ENCODE measurements around the gene DPP6. TPM values are rescaled to one million over a fixed set of nuclear protein-coding genes. Genes with fewer than 3 reads are reported as not detected.

Gene DPP6
- total RNA-seq, 1 experiment from 2014 or later = 0.91 TPM

DNA sequence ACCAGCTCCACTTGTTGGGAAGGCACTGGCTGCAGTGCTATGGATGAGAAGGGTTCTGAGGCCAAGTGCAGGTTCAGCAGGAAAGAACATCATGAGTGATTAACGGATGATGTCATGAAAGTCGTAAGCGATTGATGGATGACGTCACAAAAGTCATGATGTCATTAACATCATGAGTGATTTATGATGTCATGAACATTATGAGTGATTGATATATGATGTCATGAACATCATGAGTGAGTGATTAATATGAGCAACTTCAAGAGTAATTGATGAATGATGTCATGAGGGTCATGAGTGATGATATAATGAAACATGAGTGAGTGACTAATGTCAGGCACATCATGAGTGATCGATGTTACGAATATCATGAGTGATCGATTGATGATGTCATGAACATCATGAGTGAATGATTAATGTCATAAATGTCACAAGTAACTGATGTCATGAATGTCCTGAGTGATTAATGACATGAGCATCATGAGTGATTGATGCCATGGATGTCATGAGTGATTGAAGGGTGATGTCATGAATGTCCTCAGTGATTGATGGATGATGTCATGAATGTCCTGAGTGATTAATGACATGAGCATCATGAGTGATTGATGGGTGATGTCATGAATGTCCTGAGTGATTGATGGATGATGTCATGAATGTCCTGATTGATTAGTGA is 765.2 kb downstream of the DPP6 start:
- DNase-seq (ENCODE audit: low read depth) = no peak

DNA sequence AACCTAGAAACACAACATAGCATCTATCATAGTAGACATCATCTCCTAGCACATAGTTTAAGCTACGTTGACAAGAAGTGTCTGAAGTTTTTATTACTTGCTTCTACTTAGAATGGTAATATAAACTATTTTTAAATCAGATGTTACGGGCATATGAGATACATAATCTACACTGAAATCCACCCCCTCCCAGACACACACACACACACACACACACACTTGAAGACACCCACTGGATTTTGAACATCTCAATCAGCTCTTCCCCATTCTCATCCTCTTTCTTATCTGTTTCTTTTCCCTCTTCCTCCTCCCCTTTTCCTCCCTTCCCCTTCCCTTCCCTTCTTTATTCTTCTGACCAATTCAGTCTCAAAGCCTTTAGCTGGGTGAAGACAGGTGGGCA is 774.8 kb downstream of the DPP6 start:
- no peak for DNase-seq (ENCODE audit: low read depth)

DNA sequence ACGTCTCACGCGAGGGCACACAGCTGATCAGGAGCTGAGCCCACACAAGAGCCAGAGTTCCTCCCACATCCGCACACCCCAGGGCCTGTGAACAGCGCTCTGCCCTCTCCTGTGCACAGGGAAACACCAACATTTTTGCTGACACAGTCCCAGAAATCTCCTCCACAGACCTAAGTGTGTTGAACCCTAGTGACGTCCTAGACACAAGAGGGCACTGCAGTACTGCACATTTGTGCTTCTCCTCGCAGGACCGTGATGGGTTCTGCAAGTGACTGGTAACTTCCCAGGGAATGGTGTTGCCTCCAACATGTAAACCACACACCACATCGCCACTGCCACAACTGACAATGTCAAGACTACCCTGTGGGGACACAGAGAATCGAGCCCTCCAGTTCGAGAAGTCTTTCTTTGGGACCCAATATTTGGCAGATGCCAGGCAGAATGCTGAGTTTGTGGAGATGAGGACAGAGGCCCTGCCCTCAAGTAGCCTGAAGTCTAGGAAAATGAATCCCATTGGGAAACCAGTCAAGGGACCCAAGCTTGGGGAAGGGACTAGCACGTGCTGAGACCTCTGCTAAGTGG is 780.5 kb downstream of the DPP6 start:
- DNase-seq (ENCODE audit: low read depth) = peak; percentile 49

DNA sequence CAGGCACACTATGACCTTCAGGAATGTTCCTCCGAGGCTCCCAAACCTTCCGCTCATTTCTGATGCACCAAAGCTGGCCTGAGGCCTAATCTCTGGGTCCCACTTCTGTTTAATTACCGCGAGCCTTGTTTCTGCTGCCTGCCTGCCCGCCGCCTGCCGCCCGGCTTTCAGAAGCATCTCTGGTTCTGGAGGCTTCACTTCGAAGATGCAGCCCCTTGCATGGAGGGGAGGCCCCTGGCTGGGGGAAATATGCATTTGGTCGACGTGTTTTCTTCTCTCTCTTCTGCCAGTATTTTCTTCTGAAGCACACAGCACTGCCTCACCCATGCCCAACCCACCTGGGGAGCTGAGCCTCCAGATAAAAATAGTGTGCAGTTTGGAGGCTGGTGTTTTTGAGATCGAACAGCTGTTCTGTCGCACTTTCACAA is 783.8 kb downstream of the DPP6 start:
- no peak for DNase-seq (ENCODE audit: low read depth)

DNA sequence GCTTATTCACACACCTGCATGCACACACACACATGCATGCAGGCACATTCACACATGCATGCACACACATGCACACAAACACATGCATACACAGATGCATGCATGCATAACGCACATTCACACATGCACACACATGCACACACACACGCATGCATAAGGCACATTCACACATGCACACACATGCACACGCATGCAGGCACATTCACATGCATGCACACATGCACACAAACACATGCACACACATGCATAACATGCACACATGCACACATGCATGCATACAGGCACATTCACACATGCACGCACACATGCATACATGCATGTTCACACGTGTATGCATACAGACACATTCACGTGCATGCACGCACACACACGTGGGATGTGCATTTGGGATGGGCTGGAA is 784.9 kb downstream of the DPP6 start:
- DNase-seq (ENCODE audit: low read depth) = no peak

DNA sequence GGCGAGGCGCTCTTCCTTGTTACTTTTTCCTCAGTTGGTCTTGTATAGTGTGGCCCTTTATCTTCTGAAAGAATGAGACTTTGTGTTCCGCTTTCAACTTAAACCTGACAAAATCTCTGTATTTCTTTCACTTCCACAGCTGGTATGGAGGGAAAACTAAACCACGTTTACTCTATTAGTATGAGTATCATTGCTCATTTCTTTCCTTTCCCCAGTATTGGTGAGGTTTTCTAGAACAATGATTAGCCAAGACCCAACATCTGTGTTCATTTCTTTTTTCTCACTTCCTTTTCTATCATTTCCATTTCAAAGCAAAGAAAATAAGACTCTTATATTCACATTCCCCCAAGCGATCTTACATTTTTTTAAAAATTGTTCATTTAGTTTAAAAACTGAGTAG is 785.4 kb downstream of the DPP6 start:
- DNase-seq (ENCODE audit: low read depth) = no peak

DNA sequence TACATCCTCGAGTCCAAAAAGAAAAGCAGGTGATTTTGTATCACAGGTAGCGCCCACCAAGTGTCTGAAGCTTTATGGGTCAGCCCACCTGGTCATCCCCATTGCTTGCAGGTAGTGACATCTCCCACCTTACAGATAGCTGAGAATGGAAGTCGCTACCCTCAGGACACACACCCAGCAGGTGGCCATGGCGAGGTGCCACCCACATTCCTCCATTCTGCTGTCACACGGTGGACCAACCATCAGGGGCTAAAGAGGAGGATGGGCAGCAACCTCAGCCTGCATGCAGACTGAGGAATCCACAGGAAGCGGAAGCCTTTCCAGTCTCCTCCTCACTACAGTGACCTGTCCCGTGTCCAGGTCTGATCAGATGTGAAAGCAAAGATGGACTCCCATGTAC is 787.9 kb downstream of the DPP6 start:
- DNase-seq (ENCODE audit: low read depth) = no peak

DNA sequence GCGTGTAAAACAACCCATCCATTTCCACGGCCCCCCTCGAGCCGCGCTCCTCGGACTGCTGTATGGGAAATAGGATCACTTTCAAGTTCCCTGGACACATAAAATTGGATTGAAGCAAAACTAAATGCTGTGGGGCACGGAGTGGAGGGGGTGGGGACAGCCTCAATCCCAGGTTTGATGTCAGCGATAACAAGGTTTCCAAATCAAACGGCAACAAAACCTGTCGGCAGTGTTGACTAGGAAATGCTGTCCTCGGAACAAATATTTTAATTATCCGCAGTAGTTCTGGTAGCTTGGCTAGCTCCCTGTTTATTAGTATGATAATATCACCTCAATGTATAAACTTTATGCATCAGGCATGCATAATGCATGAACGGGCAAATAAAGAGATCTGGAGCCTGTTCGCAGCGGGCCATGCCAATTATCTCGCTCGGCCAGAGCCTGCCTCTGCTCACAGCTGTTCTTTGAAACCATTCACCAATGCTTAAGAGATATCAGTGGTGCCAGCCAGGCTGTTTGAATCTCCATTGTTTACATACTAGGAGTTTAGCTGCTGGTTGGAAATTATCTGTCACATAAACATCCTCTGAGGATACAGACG is 789.6 kb downstream of the DPP6 start:
- DNase-seq (ENCODE audit: low read depth) = no peak

DNA sequence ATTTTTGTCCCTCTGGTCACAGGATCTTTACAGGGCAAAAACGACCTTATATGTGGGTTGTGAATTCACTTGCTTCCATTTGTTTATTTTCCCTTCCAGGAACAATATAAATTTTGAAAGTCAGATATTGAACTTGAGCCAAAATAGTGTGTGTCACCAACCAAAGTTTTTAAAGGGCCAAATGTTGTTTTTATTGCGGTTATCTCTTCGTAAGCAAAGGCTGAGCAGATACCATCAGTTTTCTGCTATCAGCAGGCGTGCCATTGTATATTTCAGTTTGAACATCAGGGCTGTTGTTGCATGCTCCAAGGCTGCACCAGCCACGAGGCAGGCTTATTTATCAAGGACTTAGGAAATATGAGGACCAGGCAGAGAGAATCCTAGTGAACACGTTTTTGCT is 790.4 kb downstream of the DPP6 start:
- peak; percentile 38 for DNase-seq (ENCODE audit: low read depth)

DNA sequence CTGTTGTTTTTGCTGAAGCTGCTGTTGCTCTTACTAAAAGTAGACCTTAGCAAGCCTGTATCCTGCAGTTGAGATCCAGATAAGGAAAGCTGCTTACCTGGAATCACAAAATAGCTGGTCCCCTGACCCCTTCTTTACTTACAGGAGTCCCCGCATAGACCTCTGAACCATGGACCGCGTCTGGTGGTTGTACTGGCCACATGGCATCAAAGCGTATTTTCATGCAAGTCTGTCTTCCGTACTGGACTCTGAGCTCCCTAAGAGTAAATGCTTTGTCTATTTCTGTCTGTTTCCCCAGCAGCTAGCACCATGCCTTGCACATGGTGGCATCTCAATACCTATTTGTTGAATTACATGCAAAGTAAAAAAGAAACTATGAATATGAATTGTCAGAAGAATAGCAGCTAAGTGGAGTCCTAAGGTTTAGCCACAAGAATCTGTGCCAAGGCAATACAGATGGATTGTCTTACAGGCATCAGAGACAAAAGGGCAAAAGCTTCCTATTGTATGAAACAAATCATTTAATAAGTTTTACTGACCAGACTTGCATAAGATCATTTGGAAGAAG is 791.6 kb downstream of the DPP6 start:
- DNase-seq (ENCODE audit: low read depth) = no peak

DNA sequence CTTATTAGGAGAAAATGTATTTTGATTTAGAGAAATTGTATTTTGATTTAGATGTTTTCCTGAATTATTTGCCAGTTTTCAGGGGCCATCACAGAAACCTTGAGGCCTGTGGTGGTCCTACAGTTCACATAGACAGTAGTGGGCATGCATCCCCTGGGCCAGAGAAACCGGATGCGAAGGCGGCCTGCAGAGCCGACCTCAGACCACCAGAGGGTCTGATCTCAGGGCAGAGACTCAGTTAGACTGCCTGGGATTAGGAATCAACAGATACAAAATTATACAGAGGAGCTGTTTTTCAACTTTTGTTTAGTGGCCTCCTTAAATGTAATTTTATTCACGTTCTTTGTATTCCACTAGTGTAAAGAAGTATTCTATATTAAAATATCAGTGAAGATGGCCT is 792.3 kb downstream of the DPP6 start:
- no peak for DNase-seq (ENCODE audit: low read depth)

DNA sequence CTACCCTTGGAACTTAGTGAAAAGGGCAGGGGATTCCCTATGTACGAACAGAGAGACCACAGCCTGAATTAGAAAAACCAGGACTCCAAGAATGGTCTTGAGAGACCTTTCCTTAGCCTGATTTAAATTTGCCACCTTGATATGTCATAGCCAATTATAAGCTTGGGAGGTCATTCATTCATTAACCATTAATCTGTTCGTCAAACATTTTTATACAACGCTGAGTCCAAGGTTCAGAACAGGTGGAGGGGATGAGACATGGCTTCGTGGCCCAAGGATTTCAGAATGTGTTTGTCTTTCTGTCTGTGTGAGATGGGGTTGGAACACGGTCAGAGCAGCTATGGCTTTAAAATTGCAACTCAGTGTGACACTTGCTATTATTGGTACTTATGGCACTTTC is 792.8 kb downstream of the DPP6 start:
- no peak for DNase-seq (ENCODE audit: low read depth)

DNA sequence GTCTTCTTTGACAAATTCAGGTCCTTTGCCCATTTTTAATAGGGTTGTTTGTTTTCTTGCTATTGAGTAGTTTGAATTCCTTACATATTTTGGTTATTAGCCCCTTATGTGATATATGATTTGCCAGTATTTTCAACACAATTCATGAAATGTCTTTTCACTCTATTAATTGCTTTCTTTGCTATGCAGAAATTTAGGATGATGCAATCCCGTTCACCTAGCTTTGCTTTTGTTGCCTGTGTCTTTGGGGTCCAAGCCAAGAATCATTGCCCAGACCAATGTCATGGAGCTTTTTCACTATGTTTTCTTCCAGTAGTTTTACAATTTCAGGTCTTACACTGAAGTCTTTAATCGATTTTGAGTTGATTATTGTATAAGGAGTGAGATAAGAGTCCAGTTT is 796.3 kb downstream of the DPP6 start:
- DNase-seq (ENCODE audit: low read depth) = no peak

DNA sequence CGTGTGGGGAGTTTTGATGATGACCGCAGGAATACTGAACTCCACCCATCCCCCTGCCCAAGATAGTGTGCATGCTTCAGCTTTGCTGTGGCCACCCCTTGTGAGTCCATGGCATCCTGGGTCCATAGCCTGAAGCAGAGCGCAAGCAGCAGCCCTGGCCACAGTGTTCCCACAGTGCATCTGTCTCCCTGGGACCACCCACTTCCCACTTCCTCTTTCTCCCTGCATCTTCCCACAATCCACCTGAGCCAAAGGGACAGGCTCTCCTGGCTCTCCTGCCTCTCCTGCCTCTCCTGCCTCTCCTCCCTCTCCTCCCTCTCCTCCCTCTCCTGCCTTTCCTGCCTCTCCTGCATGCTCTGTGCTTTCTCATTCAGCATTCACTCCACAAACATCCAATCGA is 800.0 kb downstream of the DPP6 start:
- no peak for DNase-seq (ENCODE audit: low read depth)

DNA sequence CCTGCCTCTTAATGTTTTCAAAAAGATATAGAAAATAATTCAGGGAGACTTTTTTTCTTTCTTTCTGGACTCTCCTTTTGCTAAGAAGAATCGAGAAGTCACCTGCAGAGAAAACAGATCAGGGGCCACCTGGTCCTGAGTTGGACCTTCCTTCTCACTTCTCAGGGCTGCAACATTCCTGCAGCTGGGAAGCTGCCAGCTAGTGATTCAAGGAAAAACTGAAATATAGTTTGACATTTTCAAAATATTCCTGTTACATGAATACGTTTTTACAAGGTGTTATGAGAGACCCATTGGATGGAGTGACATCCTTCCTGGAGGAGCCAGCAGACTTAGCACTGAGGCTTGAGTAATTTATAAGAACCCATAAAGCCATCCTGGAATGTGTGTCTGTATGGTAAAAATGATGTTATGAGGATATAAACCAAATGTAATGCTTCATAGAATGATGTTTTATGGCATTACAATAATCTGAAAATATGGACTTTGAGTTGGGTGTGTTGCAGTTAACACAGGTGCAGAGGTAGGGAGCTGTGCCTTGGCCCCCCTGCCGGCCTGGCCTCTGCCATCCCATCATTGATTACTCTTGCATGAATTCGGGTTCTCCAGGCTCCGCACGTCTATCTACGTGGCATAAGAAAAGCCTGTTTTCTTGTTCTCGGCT is 801.0 kb downstream of the DPP6 start:
- DNase-seq (ENCODE audit: low read depth) = no peak

DNA sequence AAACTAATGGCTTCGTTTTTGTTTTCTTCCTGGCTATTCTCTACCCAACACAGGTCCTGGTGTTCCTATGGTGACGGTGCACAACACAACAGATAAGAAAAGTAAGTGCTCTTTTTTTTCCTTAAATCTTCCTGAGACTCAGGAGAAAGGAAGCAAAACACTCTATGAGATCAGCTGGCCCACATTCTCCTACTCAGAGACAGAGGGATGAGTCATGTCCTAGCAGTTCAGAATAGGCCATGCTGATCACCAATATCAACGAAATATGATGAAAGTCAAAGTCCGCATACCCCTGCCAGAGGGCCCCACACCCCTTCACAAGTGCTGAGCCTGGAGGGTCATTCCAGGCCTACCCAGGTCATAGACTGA is 801.5 kb downstream of the DPP6 start:
- peak; percentile 39 for DNase-seq (ENCODE audit: low read depth)

DNA sequence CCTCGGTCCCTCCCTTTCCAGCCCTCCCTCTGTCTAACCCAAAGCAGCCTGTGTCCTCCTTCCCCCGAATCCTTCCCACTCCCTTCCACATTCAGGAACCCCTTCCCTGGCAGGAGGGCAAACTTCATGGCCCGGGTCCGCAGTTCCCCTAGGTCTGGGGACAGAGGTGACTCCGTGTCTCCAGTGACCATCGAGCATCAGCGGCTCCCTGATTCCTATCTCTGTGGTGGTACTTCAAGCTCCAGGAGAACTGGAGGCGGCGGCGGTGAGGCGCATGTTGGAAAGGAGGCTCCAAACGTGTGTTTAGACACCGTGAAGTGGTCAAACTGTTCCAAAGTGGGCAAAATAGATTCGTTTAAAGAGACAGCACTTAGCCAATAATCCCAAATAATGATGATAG is 802.6 kb downstream of the DPP6 start:
- no peak for DNase-seq (ENCODE audit: low read depth)

DNA sequence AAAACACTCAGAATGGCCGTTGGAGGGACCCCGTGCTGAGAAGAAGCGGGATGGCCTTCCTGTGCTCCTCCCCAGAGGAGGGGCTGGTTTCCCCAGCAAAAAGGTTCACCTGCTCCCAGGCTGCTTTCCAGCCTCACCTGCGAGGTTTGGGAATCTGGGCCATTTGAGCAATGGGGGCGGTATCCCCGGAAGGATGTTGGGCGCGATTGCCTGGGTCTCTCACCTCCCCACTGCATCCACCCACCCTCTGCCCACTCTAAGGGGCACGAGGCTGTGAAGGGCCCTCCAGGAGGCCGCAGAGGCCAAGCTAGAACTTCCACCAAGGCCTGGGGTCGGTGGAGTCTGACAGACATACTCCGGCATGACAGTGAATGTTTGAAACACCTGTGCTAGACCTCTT is 803.2 kb downstream of the DPP6 start:
- no peak for DNase-seq (ENCODE audit: low read depth)

DNA sequence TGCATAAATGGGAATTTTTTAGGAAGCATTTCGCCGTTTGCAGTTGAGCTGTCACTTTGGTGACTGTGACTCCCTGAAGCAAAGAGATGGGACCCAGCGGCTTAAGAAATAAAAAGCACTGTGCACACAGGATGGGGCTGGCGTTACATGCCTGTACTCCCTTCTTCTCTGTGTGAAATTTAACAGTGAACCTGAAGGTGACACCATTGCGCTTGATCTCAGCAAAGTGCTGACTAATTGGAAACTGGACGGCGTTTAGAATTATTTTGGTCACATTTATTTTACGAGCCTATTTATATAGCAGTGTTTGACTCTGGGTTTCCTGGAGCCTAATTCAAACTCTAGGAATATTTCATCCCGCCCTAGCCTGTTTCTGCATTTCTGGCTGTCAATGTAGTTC is 804.5 kb downstream of the DPP6 start:
- DNase-seq (ENCODE audit: low read depth) = no peak

DNA sequence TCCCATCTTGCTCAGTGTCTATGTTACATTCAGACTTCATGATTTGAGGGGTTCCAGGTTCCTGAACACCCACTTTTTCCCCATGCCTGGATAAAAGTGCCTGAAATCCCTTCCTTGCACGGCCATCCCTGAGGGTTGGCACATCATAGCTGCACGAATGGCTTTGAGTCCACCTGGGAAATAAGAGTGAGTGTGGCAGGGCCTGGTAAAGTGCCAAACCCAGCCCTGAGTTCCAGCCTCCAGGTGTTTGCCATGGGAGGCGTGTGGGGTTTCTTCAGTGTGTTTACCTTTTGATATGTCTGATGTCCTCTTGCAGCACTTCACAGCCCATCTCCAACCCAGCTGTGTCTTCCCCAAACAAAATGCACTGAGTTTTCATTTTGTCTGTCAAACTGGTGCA is 805.0 kb downstream of the DPP6 start:
- DNase-seq (ENCODE audit: low read depth) = no peak

DNA sequence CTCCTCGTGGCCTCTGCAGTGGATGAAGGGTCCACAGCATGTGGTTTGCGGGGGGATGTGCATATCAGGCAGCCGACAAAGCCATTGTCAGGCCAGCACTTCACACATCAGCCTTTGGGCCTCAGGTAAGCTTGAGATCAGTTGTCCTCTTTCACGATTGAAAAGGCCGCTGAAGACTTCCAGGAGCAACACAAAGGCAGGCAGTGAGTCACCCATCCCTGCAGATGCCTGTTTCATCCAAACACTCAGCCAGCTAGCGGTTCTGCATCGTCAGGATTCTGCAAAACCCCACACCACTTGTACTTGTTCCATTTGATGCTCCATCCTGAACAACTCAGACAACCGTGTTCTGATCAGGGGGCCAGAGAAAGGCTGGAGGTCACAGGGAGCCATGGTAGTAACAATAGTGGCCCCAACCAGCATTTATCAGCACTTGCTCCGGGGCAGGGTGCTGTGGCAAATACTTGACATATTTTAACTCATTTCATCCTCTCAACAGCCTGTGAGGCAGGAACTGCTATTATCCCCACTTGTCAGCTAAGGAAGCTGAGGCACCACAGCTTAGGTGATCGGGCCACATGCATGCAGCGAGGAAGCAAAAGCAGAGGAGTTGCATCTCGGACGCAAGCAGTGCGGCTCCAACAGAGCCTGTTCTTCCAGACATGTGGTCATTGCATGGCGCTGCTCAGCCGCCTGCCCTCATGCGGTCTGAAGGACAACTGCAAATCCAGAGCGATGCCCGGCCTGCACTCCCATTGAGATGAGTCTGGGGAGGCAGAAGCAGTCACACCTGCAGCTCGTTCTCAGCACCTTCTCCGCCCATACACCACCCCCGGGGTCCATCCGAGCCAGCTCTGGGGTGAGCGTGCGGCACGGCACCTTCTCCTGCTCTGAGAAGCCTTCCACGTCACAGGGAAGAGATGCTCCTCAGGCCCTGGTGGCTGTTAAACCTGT is 805.8 kb downstream of the DPP6 start:
- peak; percentile 60 for DNase-seq (ENCODE audit: low read depth)

Data from Daoy (cell line).